Measurements from ENCODE around the gene PLA2G4B.
A peak's percentile ranks its signal among the peaks of the same experiment; 100 is the strongest.

Gene PLA2G4B

GRCh38 chr15:41860049-41860828, 21.6 kb downstream of the PLA2G4B start:
- no peaks in the 10 kb centered on the region for H3K27me3 ChIP-seq (ENCODE audit: insufficient read depth, low read depth, severe bottlenecking)
- TF ChIP-seq CTCF (IDR thresholded peaks at IDR 0.05; ENCODE audit: low read depth, low read length), result peak; percentile 33
- no peaks in the 10 kb centered on the region for H3K9me3 ChIP-seq (ENCODE audit: severe bottlenecking)
- H3K4me3 ChIP-seq (ENCODE audit: low read depth, low read length), result no peak overlapping the region
- H3K27ac ChIP-seq, result no peak overlapping the region
- H3K36me3 ChIP-seq, result no peaks in the 10 kb centered on the region
- no peak for DNase-seq

- Histone ChIP-seq H3K9me3 (ENCODE audit: severe bottlenecking) (no peaks in the 10 kb centered on the region), H3K4me3 (ENCODE audit: low read depth, low read length) (no peak overlapping the region), H3K27me3 (ENCODE audit: insufficient read depth, low read depth, severe bottlenecking) (no peaks in the 10 kb centered on the region), H3K27ac (no peak overlapping the region), H3K36me3 (no peaks in the 10 kb centered on the region)
- no peak for TF ChIP-seq CTCF (IDR thresholded peaks at IDR 0.05; ENCODE audit: low read depth, low read length)
- no peak for DNase-seq
Measured at GRCh38 chr15:41861736-41862356, 23.2 kb downstream of the PLA2G4B start.

GRCh38 chr15:41862515-41863116, 24.0 kb downstream of the PLA2G4B start:
- DNase-seq, result no peak
- H3K9me3 ChIP-seq (ENCODE audit: severe bottlenecking), result no peaks in the 10 kb centered on the region
- no peak overlapping the region for H3K4me3 ChIP-seq (ENCODE audit: low read depth, low read length)
- H3K36me3 ChIP-seq, result no peaks in the 10 kb centered on the region
- no peaks in the 10 kb centered on the region for H3K27me3 ChIP-seq (ENCODE audit: insufficient read depth, low read depth, severe bottlenecking)
- no peak overlapping the region for H3K27ac ChIP-seq
- TF ChIP-seq CTCF (IDR thresholded peaks at IDR 0.05; ENCODE audit: low read depth, low read length), result no peak

- Histone ChIP-seq H3K27ac (no peak overlapping the region), H3K4me3 (ENCODE audit: low read depth, low read length) (no peak overlapping the region), H3K36me3 (no peaks in the 10 kb centered on the region), H3K27me3 (ENCODE audit: insufficient read depth, low read depth, severe bottlenecking) (no peaks in the 10 kb centered on the region), H3K9me3 (ENCODE audit: severe bottlenecking) (no peaks in the 10 kb centered on the region)
- no peak for TF ChIP-seq CTCF (IDR thresholded peaks at IDR 0.05; ENCODE audit: low read depth, low read length)
- no peak for DNase-seq
Measured at GRCh38 chr15:41865490-41866055, 26.9 kb downstream of the PLA2G4B start.

GRCh38 chr15:41866263-41866703, 27.6 kb downstream of the PLA2G4B start:
- Histone ChIP-seq H3K9me3 (ENCODE audit: severe bottlenecking) (no peaks in the 10 kb centered on the region), H3K27ac (no peak overlapping the region), H3K27me3 (ENCODE audit: insufficient read depth, low read depth, severe bottlenecking) (no peaks in the 10 kb centered on the region), H3K36me3 (no peaks in the 10 kb centered on the region), H3K4me3 (ENCODE audit: low read depth, low read length) (no peak overlapping the region)
- DNase-seq, result no peak
- TF ChIP-seq CTCF (IDR thresholded peaks at IDR 0.05; ENCODE audit: low read depth, low read length), result no peak
